AG04449 (cell line): ENCODE measurements around the gene RFTN2.

Source experiments
- CTCF ChIA-PET: fragments of 350-600 bp; formaldehyde crosslinking; extraction: SDS; loops from one replicate; lab custom pipeline; 2021; ENCODE audit warnings: antibody characterized with exemption; lab: Yijun Ruan, JAX
- POLR2A ChIA-PET: fragments of 400-600, 350-600 bp; formaldehyde crosslinking; extraction: SDS; loops from one replicate; lab custom pipeline; 2020; ENCODE audit warnings: antibody characterized with exemption, inconsistent platforms; lab: Yijun Ruan, JAX
- DNase-seq: peaks from one replicate; pipeline ENCODE4 v3.0.0-alpha.2; 2010; ENCODE audit warnings: low read depth, low spot score
- H3K4me3 ChIP-seq: 2 replicates; pipeline ENCODE4 v1.5.1; 2011; ENCODE audit warnings: low read depth, mild to moderate bottlenecking, control low read depth, low read length
- CTCF ChIP-seq: IDR thresholded peaks from one replicate; pipeline ENCODE4 v1.5.1; 2011; ENCODE audit warnings: mild to moderate bottlenecking, moderate library complexity, low read length, control low read depth, inconsistent platforms; ENCODE audit not compliant: insufficient read depth; ENCODE audit errors: missing control alignments

RFTN2 gene

GRCh38 chr2:197615016-197615652 is 60.3 kb downstream of the RFTN2 start:
- H3K4me3 ChIP-seq, result no peak overlapping the region
- no peak for DNase-seq
- ChIA-PET CTCF (no interaction called here), POLR2A (no interaction called here)
- no peak for TF ChIP-seq CTCF

DNA sequence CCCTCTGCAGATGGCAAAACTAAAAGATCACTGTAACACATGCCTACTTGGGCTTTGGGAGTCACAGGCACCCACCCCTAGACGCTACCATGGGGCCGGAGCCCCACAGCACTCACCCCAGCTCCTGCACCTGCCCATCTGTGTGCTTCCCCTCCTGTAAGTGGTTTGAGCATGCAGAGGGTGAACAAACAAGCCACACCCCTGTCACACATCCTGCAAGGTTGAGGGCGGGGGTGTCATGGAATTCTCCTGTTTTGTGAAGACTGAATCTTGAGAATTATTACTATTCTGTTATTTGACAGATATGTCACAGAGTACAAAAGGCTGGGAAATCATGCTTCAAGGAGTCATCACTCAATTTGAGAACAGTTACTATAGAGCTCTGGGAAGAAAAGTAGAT is 60.9 kb downstream of the RFTN2 start:
- no peak for DNase-seq
- TF ChIP-seq CTCF, result no peak
- ChIA-PET CTCF (no interaction called here), POLR2A (no interaction called here)
- H3K4me3 ChIP-seq, result no peak overlapping the region

- POLR2A ChIA-PET, result no interaction called here
- DNase-seq, result no peak
- CTCF ChIA-PET, result no interaction called here
- no peak overlapping the region for H3K4me3 ChIP-seq
- TF ChIP-seq CTCF, result no peak
Measured at GRCh38 chr2:197613509-197613987, 61.8 kb downstream of the RFTN2 start.

DNA sequence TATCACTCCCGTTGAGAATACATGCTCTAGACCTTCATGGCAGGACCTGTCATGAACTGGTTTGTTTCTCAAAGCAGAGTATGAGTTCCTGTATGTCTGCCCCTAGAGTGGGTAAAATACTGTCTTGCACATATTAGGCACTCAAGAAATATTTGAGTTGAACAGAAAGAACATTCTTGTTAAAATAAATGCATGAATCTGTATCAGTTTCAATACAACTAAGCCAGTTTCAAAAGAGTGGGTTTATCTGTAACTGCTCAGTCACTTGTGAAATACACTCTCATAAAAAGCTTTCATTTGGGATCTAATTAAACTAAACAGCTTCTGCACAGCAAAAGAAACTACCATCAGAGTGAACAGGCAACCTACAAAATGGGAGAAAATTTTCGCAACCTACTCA is 69.2 kb downstream of the RFTN2 start:
- ChIA-PET CTCF (interaction anchor here (0.9 kb wide), 1 partner anchor 9 kb away, joined by 3 read pairs; no protein-coding TSS in a partner anchor), POLR2A (no interaction called here)
- TF ChIP-seq CTCF, result no peak
- DNase-seq, result no peak
- H3K4me3 ChIP-seq, result no peak overlapping the region

- no peak for DNase-seq
- POLR2A ChIA-PET, result no interaction called here
- no peak for TF ChIP-seq CTCF
- no peak overlapping the region for H3K4me3 ChIP-seq
- CTCF ChIA-PET, result no interaction called here
Measured at GRCh38 chr2:197604117-197604860, 71.1 kb downstream of the RFTN2 start.

DNA sequence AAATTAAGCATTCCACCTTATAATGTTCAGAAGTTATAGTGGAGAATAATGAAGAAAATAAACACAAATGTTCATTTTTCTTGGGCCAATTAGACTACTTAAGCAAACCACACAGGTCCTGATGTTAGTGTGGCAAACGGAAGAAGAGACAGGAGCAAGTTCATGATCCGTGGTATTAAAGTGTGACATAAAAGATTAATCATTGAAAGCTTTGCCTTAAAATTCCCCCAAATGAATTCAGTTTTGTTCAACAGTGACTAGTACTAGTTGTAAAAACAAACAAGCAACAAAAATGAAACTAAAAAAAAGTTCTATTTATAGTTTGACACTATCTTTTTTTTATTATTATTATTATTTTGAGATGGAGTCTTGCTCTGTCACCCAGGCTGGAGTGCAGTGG is 73.7 kb downstream of the RFTN2 start:
- TF ChIP-seq CTCF, result no peak
- H3K4me3 ChIP-seq, result no peak overlapping the region
- no peak for DNase-seq
- POLR2A ChIA-PET, result no interaction called here
- CTCF ChIA-PET, result no interaction called here
